H9 (cell line): ENCODE results near the gene KCNG2. TPM values are rescaled to one million over a fixed set of nuclear protein-coding genes. Genes with fewer than 3 reads are reported as not detected.

Source experiments
- DNase-seq: peaks from one replicate; pipeline ENCODE4 v3.0.0-alpha.2; 2017
- H2AFZ ChIP-seq: one replicate; pipeline ENCODE4 v1.6.1; 2013; ENCODE audit warnings: mild to moderate bottlenecking, low read length, control low read depth, moderate library complexity
- H2AK5ac ChIP-seq: 2 replicates; pipeline ENCODE4 v1.6.1; 2013; ENCODE audit warnings: low read length, control low read depth, mixed read lengths; ENCODE audit not compliant: insufficient read length
- H2BK120ac ChIP-seq: one replicate; pipeline ENCODE4 v1.6.1; 2013; ENCODE audit warnings: low read depth, mild to moderate bottlenecking, low read length, control low read depth, inconsistent platforms; ENCODE audit not compliant: poor library complexity, severe bottlenecking
- H2BK12ac ChIP-seq: 2 replicates; pipeline ENCODE4 v1.6.1; 2013; ENCODE audit warnings: low read length, control low read depth, mixed read lengths, low read depth; ENCODE audit not compliant: insufficient read length
- H2BK15ac ChIP-seq: 2 replicates; pipeline ENCODE4 v1.6.1; 2013; ENCODE audit warnings: low read depth, low read length, control low read depth
- H2BK20ac ChIP-seq: one replicate; pipeline ENCODE4 v1.6.1; 2013; ENCODE audit warnings: low read depth, mild to moderate bottlenecking, low read length, control low read depth, inconsistent platforms; ENCODE audit not compliant: poor library complexity, severe bottlenecking
- H2BK5ac ChIP-seq: 2 replicates; pipeline ENCODE4 v1.6.1; 2013; ENCODE audit warnings: low read length, control low read depth, mixed read lengths; ENCODE audit not compliant: insufficient read length
- H3K14ac ChIP-seq: 2 replicates; pipeline ENCODE4 v1.6.1; 2013; ENCODE audit warnings: low read length, control low read depth; ENCODE audit not compliant: insufficient read depth
- H3K18ac ChIP-seq: 2 replicates; pipeline ENCODE4 v1.6.1; 2013; ENCODE audit warnings: low read depth, mild to moderate bottlenecking, mixed read lengths, low read length, control low read depth; ENCODE audit not compliant: insufficient read length
- H3K23ac ChIP-seq: 2 replicates; pipeline ENCODE4 v1.6.1; 2013; ENCODE audit warnings: low read length, control low read depth, mixed read lengths, low read depth; ENCODE audit not compliant: insufficient read length
- H3K23me2 ChIP-seq: 2 replicates; pipeline ENCODE4 v1.6.1; 2013; ENCODE audit warnings: low read depth, mild to moderate bottlenecking, mixed read lengths, low read length, control low read depth; ENCODE audit not compliant: insufficient read length, poor library complexity, severe bottlenecking
- H3K27ac ChIP-seq: 2 replicates; pipeline ENCODE4 v1.5.1; 2013; ENCODE audit warnings: low read length, control low read depth, mixed read lengths, low read depth; ENCODE audit not compliant: insufficient read length
- H3K27me3 ChIP-seq: 2 replicates; pipeline ENCODE4 v1.6.1; 2013; ENCODE audit warnings: low read length, control low read depth, inconsistent platforms; ENCODE audit not compliant: insufficient read depth
- H3K4ac ChIP-seq: 2 replicates; pipeline ENCODE4 v1.6.1; 2013; ENCODE audit warnings: low read depth, mild to moderate bottlenecking, control low read depth, inconsistent platforms, low read length, moderate library complexity
- H3K4me1 ChIP-seq: 2 replicates; pipeline ENCODE4 v1.6.1; 2013; ENCODE audit warnings: low read length, control low read depth, inconsistent platforms; ENCODE audit not compliant: insufficient read depth
- H3K4me2 ChIP-seq: 2 replicates; pipeline ENCODE4 v1.6.1; 2013; ENCODE audit warnings: low read length, control low read depth, mixed read lengths; ENCODE audit not compliant: insufficient read length, insufficient read depth
- H3K56ac ChIP-seq: 2 replicates; pipeline ENCODE4 v1.6.1; 2013; ENCODE audit warnings: low read depth, mild to moderate bottlenecking, mixed read lengths, low read length, control low read depth; ENCODE audit not compliant: insufficient read length
- H3K79me1 ChIP-seq: 2 replicates; pipeline ENCODE4 v1.6.1; 2013; ENCODE audit warnings: low read depth, mild to moderate bottlenecking, moderate library complexity, low read length, control low read depth, inconsistent platforms; ENCODE audit not compliant: insufficient read depth, poor library complexity, severe bottlenecking
- H3K79me2 ChIP-seq: 2 replicates; pipeline ENCODE4 v1.6.1; 2013; ENCODE audit warnings: low read length, control low read depth, inconsistent platforms; ENCODE audit not compliant: insufficient read depth
- H3K9ac ChIP-seq: 2 replicates; pipeline ENCODE4 v1.6.1; 2013; ENCODE audit warnings: low read length, control low read depth, mixed read lengths; ENCODE audit not compliant: insufficient read length; ENCODE audit errors: extremely low read depth
- H3K9me3 ChIP-seq: one replicate; pipeline ENCODE4 v1.6.1; 2013; ENCODE audit warnings: low read depth, low read length, inconsistent platforms; ENCODE audit not compliant: control insufficient read depth
- H3T11ph ChIP-seq: one replicate; pipeline ENCODE4 v1.6.1; 2013; ENCODE audit warnings: mild to moderate bottlenecking, low read length, control low read depth, inconsistent platforms
- H4K20me1 ChIP-seq: one replicate; pipeline ENCODE4 v1.6.1; 2013; ENCODE audit not compliant: control insufficient read depth, insufficient read length, insufficient read depth
- H4K5ac ChIP-seq: 2 replicates; pipeline ENCODE4 v1.6.1; 2013; ENCODE audit warnings: low read depth, mild to moderate bottlenecking, mixed read lengths, low read length, control low read depth; ENCODE audit not compliant: insufficient read length
- H4K8ac ChIP-seq: replicated peaks from 2 replicates; pipeline ENCODE4 v1.6.1; 2013; ENCODE audit warnings: low read length, control low read depth, mixed read lengths, low read depth; ENCODE audit not compliant: insufficient read length
- H4K91ac ChIP-seq: 2 replicates; pipeline ENCODE4 v1.6.1; 2013; ENCODE audit warnings: low read depth, mild to moderate bottlenecking, moderate library complexity, mixed read lengths, low read length, control low read depth; ENCODE audit not compliant: insufficient read length
- H3K27ac Mint-ChIP-seq, 3 experiments: 2 replicates in 2 of 3; 3 replicates in 1 of 3; pipeline ENCODE4 v1.8.0; 2020 to 2021; ENCODE audit warnings: mixed read lengths in 3 of 3, mild to moderate bottlenecking in 1 of 3, moderate library complexity in 1 of 3
- H3K27me3 Mint-ChIP-seq: 2 replicates; pipeline ENCODE4 v1.8.0; 2021; ENCODE audit warnings: low read depth, mild to moderate bottlenecking, moderate library complexity, mixed read lengths
- H3K36me3 Mint-ChIP-seq, 3 experiments: 2 replicates in 2 of 3; 3 replicates in 1 of 3; pipeline ENCODE4 v1.8.0; 2020 to 2021; ENCODE audit warnings: low read depth in 3 of 3, mixed read lengths in 3 of 3; ENCODE audit not compliant: insufficient read depth in 1 of 3
- H3K4me1 Mint-ChIP-seq, 2 experiments: 2 replicates each; pipeline ENCODE4 v1.8.0; 2020; ENCODE audit warnings: mixed read lengths in 2 of 2
- H3K4me3 Mint-ChIP-seq, 2 experiments: 2 replicates in 1 of 2; 3 replicates in 1 of 2; pipeline ENCODE4 v1.8.0; 2020 to 2021; ENCODE audit warnings: mild to moderate bottlenecking in 2 of 2, mixed read lengths in 2 of 2, moderate library complexity in 1 of 2
- H3K9me3 Mint-ChIP-seq, 2 experiments: 2 replicates in 1 of 2; 3 replicates in 1 of 2; pipeline ENCODE4 v1.8.0; 2020; ENCODE audit warnings: mild to moderate bottlenecking in 2 of 2, mixed read lengths in 2 of 2, moderate library complexity in 1 of 2
- WGBS: extraction: QIAGEN DNeasy Blood & Tissue Kit; methylation state at CpG from one replicate; pipeline ENCODE4 v1.1.7; 2013; ENCODE audit warnings: missing lambda C conversion rate, low lambda C conversion rate, mixed read lengths; ENCODE audit not compliant: insufficient read length; ENCODE audit errors: extremely low coverage; 5-methylcytosine and 5-hydroxymethylcytosine counted together
- total RNA-seq: library from RNA; stranded (reverse); gene quantifications from 2 replicates; pipeline ENCODE4 v1.2.1, GENCODE V29; 2021
- TF ChIP-seq, protein P1 (sequence below): fragments of 200-600 bp; sonication (generic); conservative IDR thresholded peaks from 3 replicates; pipeline ENCODE4 v1.8.0; 2021; ENCODE audit warnings: antibody characterized with exemption, mild to moderate bottlenecking

Gene KCNG2
- total RNA-seq, 1 experiment from 2014 or later: 0.15 TPM

DNA sequence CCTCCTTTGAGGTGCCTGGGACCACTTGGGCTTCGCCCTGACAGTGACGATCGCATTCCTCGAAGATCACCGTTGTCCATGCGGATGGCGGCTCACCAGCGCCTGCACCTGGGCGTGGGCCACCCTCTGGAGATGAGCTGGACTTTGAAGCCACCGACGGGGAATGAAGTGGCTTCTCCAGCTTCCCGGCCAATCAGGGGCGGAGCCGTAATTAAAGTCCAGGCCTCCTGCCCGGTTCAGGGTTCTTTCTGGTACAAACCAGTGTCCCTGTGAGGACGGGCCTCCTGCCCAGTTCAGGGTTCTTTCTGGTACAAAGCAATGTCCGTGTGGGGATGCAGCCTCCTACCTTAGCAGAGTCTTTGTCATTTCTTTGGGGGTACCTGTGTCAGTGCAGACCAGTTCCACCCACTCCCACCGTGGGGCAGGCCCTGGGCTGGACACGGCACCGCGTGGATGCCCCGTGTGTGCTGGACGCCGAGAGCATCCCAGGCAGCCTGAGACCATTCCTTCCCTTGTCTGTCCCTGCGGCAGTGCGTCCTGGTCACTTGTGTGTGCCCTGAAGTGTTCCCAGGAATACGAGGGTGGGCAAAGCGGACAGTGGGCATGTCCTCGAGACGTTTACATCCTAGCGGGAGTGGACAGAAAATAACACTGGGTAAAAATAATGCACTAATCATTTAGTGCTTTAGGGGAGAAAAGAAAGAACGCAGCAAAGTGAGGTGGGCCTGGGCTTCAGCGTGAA lies 55.0 kb downstream of the KCNG2 start:
- Histone ChIP-seq H4K8ac (no peak overlapping the region), H3K18ac (no peak overlapping the region), H4K91ac (no peak overlapping the region), H3K4me1 (no peaks in the 10 kb centered on the region), H3K23me2 (no peaks in the 10 kb centered on the region), H3K27me3 (no peaks in the 10 kb centered on the region), H3K79me1 (no peaks in the 10 kb centered on the region), H3K9me3 (no peaks in the 10 kb centered on the region), H2BK15ac (no peak overlapping the region), H3K14ac (no peak overlapping the region), H2AK5ac (no peak overlapping the region), H3K4ac (no peak overlapping the region), H3K27ac (no peak overlapping the region), H3K23ac (no peak overlapping the region), H3K79me2 (no peaks in the 10 kb centered on the region), H3K56ac (no peak overlapping the region), H3K9ac (no peak overlapping the region), H2BK5ac (no peak overlapping the region), H4K20me1 (no peaks in the 10 kb centered on the region), H2BK120ac (no peak overlapping the region), H3T11ph (no peak overlapping the region), H2AFZ (no peak overlapping the region), H3K4me2 (no peak overlapping the region), H2BK20ac (no peak overlapping the region), H2BK12ac (no peak overlapping the region), H4K5ac (no peak overlapping the region)
- TF ChIP-seq, protein P1, sequence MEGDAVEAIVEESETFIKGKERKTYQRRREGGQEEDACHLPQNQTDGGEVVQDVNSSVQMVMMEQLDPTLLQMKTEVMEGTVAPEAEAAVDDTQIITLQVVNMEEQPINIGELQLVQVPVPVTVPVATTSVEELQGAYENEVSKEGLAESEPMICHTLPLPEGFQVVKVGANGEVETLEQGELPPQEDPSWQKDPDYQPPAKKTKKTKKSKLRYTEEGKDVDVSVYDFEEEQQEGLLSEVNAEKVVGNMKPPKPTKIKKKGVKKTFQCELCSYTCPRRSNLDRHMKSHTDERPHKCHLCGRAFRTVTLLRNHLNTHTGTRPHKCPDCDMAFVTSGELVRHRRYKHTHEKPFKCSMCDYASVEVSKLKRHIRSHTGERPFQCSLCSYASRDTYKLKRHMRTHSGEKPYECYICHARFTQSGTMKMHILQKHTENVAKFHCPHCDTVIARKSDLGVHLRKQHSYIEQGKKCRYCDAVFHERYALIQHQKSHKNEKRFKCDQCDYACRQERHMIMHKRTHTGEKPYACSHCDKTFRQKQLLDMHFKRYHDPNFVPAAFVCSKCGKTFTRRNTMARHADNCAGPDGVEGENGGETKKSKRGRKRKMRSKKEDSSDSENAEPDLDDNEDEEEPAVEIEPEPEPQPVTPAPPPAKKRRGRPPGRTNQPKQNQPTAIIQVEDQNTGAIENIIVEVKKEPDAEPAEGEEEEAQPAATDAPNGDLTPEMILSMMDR: no peak
- Mint-ChIP-seq H3K9me3 (no peaks in the 10 kb centered on the region), H3K27ac (no peak overlapping the region), H3K4me1 (peaks cover 5 to 6% of the 10 kb centered on the region in 2 experiments; a peak in 3 of 4 replicates), H3K27me3 (peaks cover 19% of the 10 kb centered on the region), H3K4me3 (no peak overlapping the region), H3K36me3 (no peaks in the 10 kb centered on the region)
- WGBS: no CpG with 5 or more reads among the region's 33 CpGs
- no peak for DNase-seq
